IMR-90 (cell line): Measurements from ENCODE around the gene CCDC9. TPM values are rescaled to one million over a fixed set of nuclear protein-coding genes. Genes with fewer than 3 reads are reported as not detected.

Experiments
- ATAC-seq: fragments of 200-7000 bp; cut with Tn5 transposase; 2 replicates; pipeline ENCODE4 v1.9.1; 2020; ENCODE audit warnings: low read depth, mild to moderate bottlenecking, moderate library complexity
- BruUV-seq: library from RNA; stranded (reverse); fragments of 400-500 nt; replicated peaks from 2 replicates; lab custom pipeline; 2021; lab: Mats Ljungman, UMichigan
- CTCF ChIA-PET: fragments of 300-600 bp; formaldehyde crosslinking; extraction: SDS; loops from one replicate; lab custom pipeline; 2021; ENCODE audit warnings: antibody characterized with exemption; lab: Yijun Ruan, JAX
- POLR2A ChIA-PET: fragments of 300-600 bp; sonication (Branson Sonifier 250); formaldehyde crosslinking; loops from one replicate; lab custom pipeline; 2022; ENCODE audit warnings: antibody characterized with exemption; ENCODE audit not compliant: unreplicated experiment; lab: Charles Lee
- DNase-seq: peaks from one replicate; pipeline ENCODE4 v3.0.0; 2013
- H2AFZ ChIP-seq: replicated peaks from 2 replicates; pipeline ENCODE3; 2013; ENCODE audit warnings: low read length, mild to moderate bottlenecking; ENCODE audit not compliant: poor library complexity
- H2AK5ac ChIP-seq: 2 replicates; pipeline ENCODE4 v1.6.1; 2013; ENCODE audit warnings: low read depth, low read length, inconsistent platforms
- H2AK9ac ChIP-seq: replicated peaks from 2 replicates; pipeline ENCODE3; 2013; ENCODE audit warnings: mild to moderate bottlenecking, low read depth, low read length, moderate library complexity; ENCODE audit not compliant: poor library complexity
- H2BK120ac ChIP-seq: 2 replicates; pipeline ENCODE4 v1.6.1; 2013; ENCODE audit warnings: low read depth, low read length, inconsistent platforms
- H2BK15ac ChIP-seq: 3 replicates; pipeline ENCODE4 v1.6.1; 2013; ENCODE audit warnings: low read depth, low read length, inconsistent platforms
- H2BK20ac ChIP-seq: 2 replicates; pipeline ENCODE4 v1.6.1; 2013; ENCODE audit warnings: low read depth, mild to moderate bottlenecking, inconsistent platforms, low read length, moderate library complexity
- H2BK5ac ChIP-seq: 2 replicates; pipeline ENCODE4 v1.6.1; 2013; ENCODE audit warnings: mild to moderate bottlenecking, low read depth, low read length, inconsistent platforms; ENCODE audit not compliant: poor library complexity, severe bottlenecking
- H3K14ac ChIP-seq: replicated peaks from 2 replicates; pipeline ENCODE4 v1.6.1; 2013; ENCODE audit warnings: low read depth, low read length, inconsistent platforms
- H3K18ac ChIP-seq: 2 replicates; pipeline ENCODE4 v1.6.1; 2013; ENCODE audit warnings: low read depth, low read length, control low read depth
- H3K23ac ChIP-seq: 2 replicates; pipeline ENCODE4 v1.6.1; 2013; ENCODE audit warnings: low read depth, low read length, inconsistent platforms
- H3K27ac ChIP-seq: 2 replicates; pipeline ENCODE4 v1.5.1; 2013; ENCODE audit warnings: mild to moderate bottlenecking, control low read depth, low read length; ENCODE audit not compliant: insufficient read depth
- H3K27me3 ChIP-seq: 2 replicates; pipeline ENCODE4 v1.6.1; 2013; ENCODE audit warnings: low read length; ENCODE audit not compliant: control insufficient read depth, insufficient read depth
- H3K36me3 ChIP-seq: 2 replicates; pipeline ENCODE4 v1.6.1; 2013; ENCODE audit warnings: low read length, mixed read lengths; ENCODE audit not compliant: control insufficient read depth, insufficient read depth
- H3K4ac ChIP-seq: 2 replicates; pipeline ENCODE4 v1.6.1; 2013; ENCODE audit warnings: low read depth, low read length, inconsistent platforms
- H3K4me1 ChIP-seq: 2 replicates; pipeline ENCODE4 v1.6.1; 2013; ENCODE audit warnings: low read length, mixed read lengths; ENCODE audit not compliant: control insufficient read depth, insufficient read depth
- H3K4me2 ChIP-seq: 2 replicates; pipeline ENCODE4 v1.6.1; 2013; ENCODE audit warnings: low read depth, mild to moderate bottlenecking, control low read depth, low read length, moderate library complexity
- H3K4me3 ChIP-seq: 2 replicates; pipeline ENCODE4 v1.5.1; 2013; ENCODE audit warnings: low read depth, mild to moderate bottlenecking, control low read depth, low read length, moderate library complexity; ENCODE audit not compliant: insufficient read depth
- H3K56ac ChIP-seq: 2 replicates; pipeline ENCODE4 v1.6.1; 2013; ENCODE audit warnings: low read length, inconsistent platforms; ENCODE audit not compliant: insufficient read depth; ENCODE audit errors: extremely low read depth
- H3K79me1 ChIP-seq, 2 experiments: 2 replicates each; pipeline ENCODE4 v1.6.1; 2013; ENCODE audit warnings: low read length in 2 of 2, inconsistent platforms in 1 of 2, low read depth in 1 of 2
- H3K9ac ChIP-seq: 2 replicates; pipeline ENCODE4 v1.6.1; 2013; ENCODE audit warnings: low read depth, low read length, control low read depth
- H3K9me1 ChIP-seq: 2 replicates; pipeline ENCODE4 v1.6.1; 2013; ENCODE audit warnings: low read length, inconsistent platforms; ENCODE audit not compliant: insufficient read depth
- H3K9me3 ChIP-seq: 2 replicates; pipeline ENCODE4 v1.6.1; 2013; ENCODE audit warnings: low read length; ENCODE audit not compliant: control insufficient read depth, insufficient read depth
- H4K20me1 ChIP-seq: 2 replicates; pipeline ENCODE4 v1.6.1; 2013; ENCODE audit warnings: low read length, inconsistent platforms; ENCODE audit not compliant: insufficient read depth
- H4K5ac ChIP-seq: 2 replicates; pipeline ENCODE4 v1.6.1; 2013; ENCODE audit warnings: mild to moderate bottlenecking, low read depth, low read length, control low read depth
- H4K8ac ChIP-seq, 2 experiments: 2 replicates each; pipeline ENCODE4 v1.6.1; 2013; ENCODE audit warnings: low read depth in 2 of 2, low read length in 2 of 2, control low read depth in 1 of 2, inconsistent platforms in 1 of 2
- H4K91ac ChIP-seq: 2 replicates; pipeline ENCODE4 v1.6.1; 2013; ENCODE audit warnings: low read depth, low read length, inconsistent platforms; ENCODE audit not compliant: insufficient read depth
- BHLHE40 ChIP-seq: fragments of 150-350 bp; IDR thresholded peaks from 2 replicates; pipeline ENCODE4 v1.6.1; 2016; ENCODE audit warnings: mild to moderate bottlenecking, low read depth, low read length
- CHD1 ChIP-seq: IDR thresholded peaks from 2 replicates; pipeline ENCODE4 v1.6.1; 2012; ENCODE audit warnings: low read depth, low read length, improper control_type of control experiment
- CTCF ChIP-seq: conservative IDR thresholded peaks from 2 replicates; pipeline ENCODE4 v1.5.1; 2012; ENCODE audit warnings: mild to moderate bottlenecking, low read depth, low read length, improper control_type of control experiment
- ELK1 ChIP-seq: fragments of 150-350 bp; IDR thresholded peaks from 2 replicates; pipeline ENCODE4 v1.6.1; 2016; ENCODE audit warnings: low read depth, mild to moderate bottlenecking, low read length, moderate library complexity, borderline replicate concordance
- FOS ChIP-seq: fragments of 150-350 bp; IDR thresholded peaks from 2 replicates; pipeline ENCODE4 v1.6.1; 2016; ENCODE audit warnings: low read depth, low read length
- MAFK ChIP-seq: IDR thresholded peaks from 2 replicates; pipeline ENCODE4 v1.6.1; 2012; ENCODE audit warnings: low read depth, low read length, improper control_type of control experiment
- MXI1 ChIP-seq: IDR thresholded peaks from 2 replicates; pipeline ENCODE4 v1.6.1; 2012; ENCODE audit warnings: low read depth, mild to moderate bottlenecking, low read length, moderate library complexity, borderline replicate concordance
- NFE2L2 ChIP-seq: fragments of 150-350 bp; IDR thresholded peaks from 2 replicates; pipeline ENCODE4 v1.6.1; 2016; ENCODE audit warnings: low read depth, mild to moderate bottlenecking, low read length
- RFX5 ChIP-seq: IDR thresholded peaks from 2 replicates; pipeline ENCODE4 v1.8.0; 2012; ENCODE audit warnings: low read depth, mild to moderate bottlenecking, low read length, moderate library complexity
- SMC3 ChIP-seq: fragments of 150-350 bp; IDR thresholded peaks from 2 replicates; pipeline ENCODE4 v1.6.1; 2016; ENCODE audit warnings: low read depth, mild to moderate bottlenecking, antibody characterized with exemption, low read length, moderate library complexity
- WGBS, 2 experiments: methylation state at CpG; one replicate each; pipeline versions ENCODE4 v1.1.5 to v1.1.7; 2013; ENCODE audit warnings: missing lambda C conversion rate in 2 of 2; ENCODE audit not compliant: insufficient read length in 1 of 2; ENCODE audit errors: extremely low coverage in 2 of 2; 5-methylcytosine and 5-hydroxymethylcytosine counted together
- dilution Hi-C: fragments of 300-500 bp; cut with HindIII; formaldehyde crosslinking; loops from one replicate; pipeline ENCODE4 v1.14.3; 2018; ENCODE audit warnings: low sequenced_read_pairs; ENCODE audit not compliant: unreplicated experiment
- in situ Hi-C: fragments of 300-500 bp; cut with MboI; formaldehyde crosslinking; loops from 3 replicates; pipeline ENCODE4 v1.14.3; 2019; ENCODE audit warnings: low sequenced_read_pairs, inconsistent platforms, mixed read lengths
- intact Hi-C: fragments of 100-400 bp; cut with micrococcal nuclease; formaldehyde crosslinking; loops from 2 replicates; pipeline ENCODE4 v1.10.0; 2022
- polyA plus RNA-seq, 3 experiments: library from polyadenylated mRNA; depleted of rRNA; stranded (reverse); fragments of >200 nt; gene quantifications; 2 replicates each; pipeline ENCODE4 v1.2.3, GENCODE V29; 2012; ENCODE audit warnings: low replicate concordance in 1 of 3
- total RNA-seq: library from RNA; depleted of rRNA; stranded (reverse); fragments of >200 nt; gene quantifications from 2 replicates; pipeline ENCODE4 v1.2.3, GENCODE V29; 2012
- TF ChIP-seq, protein P1 (sequence below): fragments of 150-350 bp; IDR thresholded peaks from 2 replicates; pipeline ENCODE4 v1.6.1; 2017; ENCODE audit warnings: mild to moderate bottlenecking, antibody characterized with exemption, low read length, low read depth

Gene CCDC9
- total and polyA plus RNA-seq, 2 of the 4 experiments (the other 2 are of a cell fraction) = 2.9 to 8.6 TPM

DNA sequence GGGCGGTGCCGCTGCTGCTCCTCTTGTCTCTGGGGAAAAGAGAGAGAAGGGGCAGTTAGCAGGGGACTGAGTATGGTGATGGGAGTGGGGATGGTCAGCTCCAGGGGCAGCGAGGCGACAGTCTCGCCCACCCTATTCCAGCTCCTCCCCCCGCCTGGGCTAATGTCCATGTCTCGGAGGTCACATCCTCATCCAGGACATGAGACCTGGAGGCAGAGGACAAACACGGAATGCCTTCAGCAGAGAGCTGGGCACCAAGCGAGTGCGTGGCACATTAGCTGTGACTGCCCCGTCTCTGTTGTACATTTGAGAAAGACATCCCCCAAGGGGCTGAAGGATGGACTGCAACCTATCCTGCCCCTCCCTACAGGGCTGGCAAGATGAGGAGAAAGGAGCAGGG is 34.4 kb upstream of the CCDC9 start:
- Histone ChIP-seq H3K4me2 (no peak overlapping the region), H3K4me3 (no peak overlapping the region), H2AFZ (no peak overlapping the region), H2AK5ac (no peak overlapping the region), H3K18ac (no peak overlapping the region), H2AK9ac (no peak overlapping the region), H3K27me3 (no peaks in the 10 kb centered on the region), H3K14ac (no peak overlapping the region), H3K4me1 (peaks cover 10% of the 10 kb centered on the region), H3K36me3 (peaks cover 28% of the 10 kb centered on the region), H3K27ac (no peak overlapping the region), H4K8ac (no peak overlapping the region), H2BK15ac (no peak overlapping the region), H4K5ac (no peak overlapping the region), H3K79me1 (peaks cover 0 to 34% of the 10 kb centered on the region in 2 experiments), H3K9me3 (no peaks in the 10 kb centered on the region), H3K9ac (no peak overlapping the region), H3K9me1 (0 out of 2 replicates have a peak, but pooled peaks cover 5% of the 10 kb centered on the region), H2BK5ac (no peak overlapping the region), H2BK20ac (no peak overlapping the region), H3K23ac (no peak overlapping the region), H4K20me1 (peaks cover 9% of the 10 kb centered on the region), H4K91ac (no peak overlapping the region), H3K56ac (no peak overlapping the region), H3K4ac (no peak overlapping the region), H2BK120ac (no peak overlapping the region)
- intact Hi-C loops = no loop called here
- 100% methylated on average over 1 of the region's 11 CpGs; no CpG with 5 or more reads in 1 of the 2 experiments for whole genome bisulfite sequencing, 2 experiments
- in situ Hi-C loops = no loop called here
- TF ChIP-seq BHLHE40 (no peak), FOS (no peak), ELK1 (no peak), CHD1 (no peak), MXI1 (no peak), MAFK (no peak), CTCF (no peak), NFE2L2 (no peak), RFX5 (no peak), SMC3 (no peak)
- TF ChIP-seq, protein P1, sequence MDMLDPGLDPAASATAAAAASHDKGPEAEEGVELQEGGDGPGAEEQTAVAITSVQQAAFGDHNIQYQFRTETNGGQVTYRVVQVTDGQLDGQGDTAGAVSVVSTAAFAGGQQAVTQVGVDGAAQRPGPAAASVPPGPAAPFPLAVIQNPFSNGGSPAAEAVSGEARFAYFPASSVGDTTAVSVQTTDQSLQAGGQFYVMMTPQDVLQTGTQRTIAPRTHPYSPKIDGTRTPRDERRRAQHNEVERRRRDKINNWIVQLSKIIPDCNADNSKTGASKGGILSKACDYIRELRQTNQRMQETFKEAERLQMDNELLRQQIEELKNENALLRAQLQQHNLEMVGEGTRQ = no peak
- BruUV-seq = no TSS peak
- dilution Hi-C loops = no loop called here
- POLR2A ChIA-PET = no interaction called here
- CTCF ChIA-PET = no interaction called here
- ATAC-seq = no peak
- DNase-seq = no peak
